GM19395 (cell line): ENCODE data around the gene EIF2S2.
"Not testable (repeated sequence)": the region's sequence is repeated elsewhere in the genome, so short reads cannot be mapped to it uniquely, and the experiment has no call there.

Experiments used
- ATAC-seq: cut with Tn5 transposase; IDR thresholded peaks from one replicate; pipeline ENCODE4 v1.9.1; 2021; ENCODE audit warnings: mild to moderate bottlenecking, moderate library complexity; ENCODE audit not compliant: unreplicated experiment

EIF2S2 gene

GRCh38 chr20:34111702-34112599, at the start of gene EIF2S2:
EIF2S2 (minus strand) TSS chr20:34112243; CDS start chr20:34112110, 133 bp downstream.
- ATAC-seq: peak; percentile 79

DNA sequence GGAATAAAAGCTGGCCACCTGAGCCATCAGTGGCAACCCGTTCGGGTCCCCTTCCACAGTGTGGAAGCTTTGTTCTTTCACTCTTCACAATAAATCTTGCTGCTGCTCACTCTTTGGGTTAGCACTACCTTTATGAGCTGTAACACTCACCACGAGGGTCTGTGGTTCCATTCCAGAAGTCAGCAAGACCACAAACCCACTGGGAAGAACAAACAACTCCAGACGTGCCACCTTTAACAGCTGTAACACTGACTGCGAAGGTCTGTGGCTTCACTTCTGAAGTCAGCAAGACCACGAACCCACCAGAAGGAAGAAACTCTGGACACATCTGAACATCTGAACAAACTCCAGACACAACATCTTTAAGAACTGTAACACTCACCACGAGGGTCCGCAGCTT, 45.7 kb upstream of the EIF2S2 start:
- not testable (repeated sequence) for ATAC-seq

DNA sequence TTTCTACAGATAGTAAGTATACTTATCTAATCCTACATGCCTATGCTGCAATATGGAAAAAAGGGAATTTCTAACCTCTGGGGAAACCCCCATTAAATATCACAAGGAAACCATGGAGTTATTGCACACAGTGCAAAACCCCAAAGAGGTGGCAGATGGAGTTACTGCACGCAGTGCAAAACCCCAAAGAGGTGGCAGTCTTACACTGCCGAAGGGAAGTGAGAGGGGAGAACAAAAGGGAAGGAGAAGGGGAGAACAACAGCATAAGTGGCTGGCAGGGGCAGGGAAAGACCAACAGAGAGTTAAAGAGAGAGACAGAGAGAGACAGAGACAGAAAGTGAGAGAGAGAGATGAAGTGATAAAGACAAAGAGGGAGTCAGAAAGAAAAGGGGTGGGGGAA, 43.8 kb upstream of the EIF2S2 start:
- ATAC-seq: no peak

GRCh38 chr20:34153169-34153568, 41.1 kb upstream of the EIF2S2 start:
- ATAC-seq: not testable (repeated sequence)

- not testable (repeated sequence) for ATAC-seq
These were observed 40.0 kb upstream of the EIF2S2 start for GRCh38 chr20:34152073-34152472.

DNA sequence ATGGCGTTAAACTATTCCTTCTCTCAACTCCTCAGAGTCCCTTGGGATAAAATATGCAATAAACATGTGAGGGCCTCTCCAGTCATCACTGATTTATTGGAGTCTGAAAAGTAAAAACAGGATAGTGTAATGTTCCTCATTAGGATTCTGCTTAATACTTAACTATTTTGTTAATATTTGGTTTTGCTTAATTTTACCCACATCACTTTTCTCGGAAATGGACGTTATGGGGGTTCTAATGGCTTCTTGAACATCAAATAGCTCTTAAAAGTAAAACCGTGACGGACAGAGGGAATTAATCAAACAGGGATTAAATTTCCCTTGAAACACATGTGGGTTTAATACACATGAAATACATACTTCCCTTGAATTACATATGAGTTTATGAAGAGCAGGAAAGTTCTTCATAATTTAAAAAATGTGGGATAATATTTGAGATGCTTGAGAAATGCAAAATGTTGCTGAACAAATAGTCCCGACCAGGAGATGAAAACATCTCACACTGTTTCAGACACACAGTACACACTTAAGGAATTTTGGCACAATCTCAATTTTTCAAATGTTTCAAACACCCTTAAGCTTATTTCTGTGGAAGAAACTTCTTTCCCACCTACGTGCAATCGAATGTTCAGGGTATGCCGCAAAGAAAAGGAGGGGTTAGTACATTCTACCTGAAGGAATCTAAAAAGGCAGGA, 38.4 kb upstream of the EIF2S2 start:
- no peak for ATAC-seq

GRCh38 chr20:34145280-34145819, 33.3 kb upstream of the EIF2S2 start:
- ATAC-seq: no peak

- no peak for ATAC-seq
These were observed 31.9 kb upstream of the EIF2S2 start for GRCh38 chr20:34143951-34144350.

- ATAC-seq: no peak
These were observed 30.1 kb upstream of the EIF2S2 start for GRCh38 chr20:34142121-34142520.

DNA sequence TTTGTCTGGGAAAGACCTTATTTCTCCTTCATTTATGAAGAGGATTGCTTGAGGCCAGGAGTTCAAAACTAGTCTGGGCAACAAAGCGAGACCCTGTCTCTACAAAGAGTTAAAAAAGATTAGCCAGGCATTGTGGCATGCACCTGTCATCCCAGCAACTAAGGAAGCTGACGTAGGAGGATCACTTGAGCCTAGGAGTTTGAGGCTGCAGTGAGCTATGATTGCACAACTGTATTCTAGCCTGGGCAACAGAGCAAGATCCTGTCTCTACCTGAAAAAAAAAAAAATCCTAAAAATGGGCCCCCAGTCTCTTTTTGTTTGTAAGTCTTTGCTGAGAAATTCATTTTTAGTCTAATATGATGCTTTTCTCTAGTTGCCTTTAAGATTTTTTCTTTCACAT, 29.2 kb upstream of the EIF2S2 start:
- ATAC-seq: no peak

DNA sequence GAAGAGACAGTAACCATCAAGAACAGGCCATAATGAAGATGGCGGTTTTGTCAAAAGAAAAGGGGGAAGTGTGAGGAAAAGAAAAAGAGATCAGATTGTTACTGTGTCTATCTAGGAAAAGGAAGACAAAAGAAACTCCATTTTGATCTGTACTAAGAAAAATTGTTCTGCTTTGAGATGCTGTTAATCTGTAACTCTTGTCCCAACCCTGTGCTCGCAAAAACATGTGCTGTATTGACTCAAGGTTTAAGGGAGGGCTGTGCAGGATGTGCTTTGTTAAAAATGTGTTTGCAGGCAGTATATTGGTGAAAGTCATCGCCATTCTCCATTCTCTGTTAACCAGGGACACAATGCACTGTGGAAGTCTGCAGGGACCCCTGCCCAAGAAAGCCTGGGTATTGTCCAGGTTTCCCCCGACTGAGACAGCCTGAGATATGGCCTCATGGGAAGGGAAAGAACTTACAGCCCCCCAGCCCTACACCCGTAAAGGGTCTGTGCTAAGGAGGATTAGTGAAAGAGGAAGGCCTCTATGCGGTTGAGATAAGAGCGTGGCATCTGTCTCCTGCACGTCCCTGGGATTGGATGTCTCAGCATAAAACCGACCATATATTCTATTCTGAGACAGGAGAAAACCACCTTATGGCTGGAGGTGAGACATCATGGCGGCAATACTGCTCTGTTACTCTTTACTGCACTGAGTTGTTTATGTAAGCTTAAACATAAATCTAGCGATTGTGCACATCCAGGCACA, 23.7 kb upstream of the EIF2S2 start:
- not testable (repeated sequence) for ATAC-seq

DNA sequence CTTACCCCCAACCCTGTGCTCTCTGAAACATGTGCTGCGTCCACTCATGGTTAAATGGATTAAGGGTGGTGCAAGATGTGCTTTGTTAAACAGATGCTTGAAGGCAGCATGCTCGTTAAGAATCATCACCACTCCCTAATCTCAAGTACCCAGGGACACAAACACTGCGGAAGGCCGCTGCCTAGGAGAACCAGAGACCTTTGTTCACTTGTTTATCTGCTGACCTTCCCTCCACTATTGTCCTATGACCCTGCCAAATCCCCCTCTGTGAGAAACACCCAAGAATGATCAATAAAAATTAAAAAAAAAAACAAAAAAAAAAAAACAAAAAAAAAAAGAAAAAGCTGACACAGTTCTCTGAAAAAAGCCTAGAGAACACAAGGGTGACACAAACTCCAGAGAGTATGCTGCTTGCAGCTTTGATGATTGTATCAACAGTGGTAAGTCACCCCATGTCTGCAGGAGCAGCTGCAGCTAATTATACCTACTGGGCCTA, 21.4 kb upstream of the EIF2S2 start:
- not testable (repeated sequence) for ATAC-seq

DNA sequence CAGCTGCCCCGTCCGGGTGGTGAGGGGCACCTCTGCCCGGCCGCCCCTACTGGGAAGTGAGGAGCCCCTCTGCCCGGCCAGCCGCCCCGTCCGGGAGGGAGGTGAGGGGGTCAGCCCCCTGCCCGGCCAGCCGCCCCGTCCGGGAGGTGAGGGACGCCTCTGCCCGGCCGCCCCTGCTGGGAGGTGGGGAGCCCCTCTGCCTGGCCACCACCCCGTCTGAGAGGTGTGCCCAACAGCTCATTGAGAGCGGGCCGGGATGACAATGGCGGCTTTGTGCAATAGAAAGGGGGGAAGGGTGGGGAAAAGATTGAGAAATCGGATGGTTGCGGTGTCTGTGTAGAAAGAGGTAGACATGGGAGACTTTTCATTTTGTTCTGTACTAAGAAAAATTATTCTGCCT, 20.9 kb upstream of the EIF2S2 start:
- ATAC-seq: not testable (repeated sequence)

DNA sequence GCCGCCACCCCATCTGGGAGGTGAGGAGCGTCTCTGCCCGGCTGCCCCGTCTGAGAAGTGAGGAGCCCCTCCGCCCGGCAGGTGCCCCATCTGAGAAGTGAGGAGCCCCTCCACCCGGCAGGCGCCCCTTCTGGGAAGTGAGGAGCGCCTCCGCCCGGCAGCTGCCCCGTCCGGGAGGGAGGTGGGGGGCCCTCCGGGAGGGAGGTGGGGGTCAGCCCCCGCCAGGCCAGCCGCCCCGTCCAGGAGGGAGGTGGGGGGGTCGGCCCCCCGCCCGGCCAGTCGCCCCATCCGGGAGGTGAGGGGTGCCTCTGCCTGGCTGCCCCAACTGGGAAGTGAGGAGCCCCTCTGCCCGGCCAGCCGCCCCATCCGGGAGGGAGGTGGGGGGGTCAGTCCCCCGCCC, 20.4 kb upstream of the EIF2S2 start:
- ATAC-seq: not testable (repeated sequence)

GRCh38 chr20:34131491-34131890, 19.4 kb upstream of the EIF2S2 start:
- ATAC-seq: no peak

- no peak for ATAC-seq
These were observed 17.6 kb upstream of the EIF2S2 start for GRCh38 chr20:34129518-34130162.

GRCh38 chr20:34127792-34128191, 15.7 kb upstream of the EIF2S2 start:
- no peak for ATAC-seq

DNA sequence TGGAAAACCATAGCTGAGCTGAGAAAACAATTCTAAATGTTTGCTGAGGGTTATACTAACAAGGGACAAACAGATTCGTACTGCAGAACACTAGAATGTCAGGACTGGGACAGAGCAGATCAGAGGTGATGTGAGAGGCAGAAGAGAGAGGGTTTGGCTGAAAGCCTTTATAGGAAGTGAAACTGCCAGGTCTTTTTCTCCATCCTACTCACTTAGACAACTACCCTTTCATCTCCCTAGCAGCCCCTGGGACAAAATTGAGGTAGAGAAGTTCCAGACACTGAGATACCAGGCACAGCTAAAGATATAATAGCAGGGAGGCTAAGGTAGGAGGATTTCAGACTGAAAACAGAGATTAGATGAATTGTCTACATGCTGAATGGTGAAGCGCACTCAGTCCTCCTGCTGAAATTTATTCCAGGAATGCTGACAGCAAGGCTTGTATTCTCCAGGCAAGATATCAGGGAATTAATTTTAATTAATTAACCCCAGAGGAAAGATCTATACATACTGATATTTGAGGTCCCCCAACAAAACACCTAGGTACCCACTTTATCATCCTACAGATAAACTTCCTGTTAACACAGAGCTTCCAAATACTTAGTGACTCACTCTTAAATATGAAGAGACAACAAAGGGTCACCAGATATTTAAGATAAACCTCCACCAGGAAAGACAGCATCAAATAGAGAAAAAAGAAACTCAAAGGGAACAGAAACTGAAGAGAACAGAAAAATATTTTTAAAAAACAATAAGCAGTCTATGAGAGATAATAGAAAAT, 12.6 kb upstream of the EIF2S2 start:
- ATAC-seq: no peak

DNA sequence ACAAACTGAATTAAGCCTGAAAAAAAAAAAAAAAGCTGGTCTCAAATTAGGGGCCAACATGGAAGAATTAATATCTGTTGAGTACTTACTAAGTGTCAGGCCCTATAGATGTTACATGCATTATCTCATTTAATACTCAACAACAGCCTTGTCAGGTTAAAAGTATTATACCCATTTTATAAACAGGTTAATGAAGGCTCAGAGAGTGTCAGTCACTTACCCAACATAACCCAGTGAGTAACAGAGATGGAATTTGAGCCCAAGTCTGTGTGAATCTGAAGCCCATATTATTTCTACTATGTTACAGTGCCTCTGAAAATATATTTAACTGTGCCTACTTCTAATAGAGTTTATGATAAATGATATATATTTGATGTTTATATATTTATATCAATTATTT, 11.3 kb upstream of the EIF2S2 start:
- ATAC-seq: no peak
